CD14-positive monocyte (primary cell): Measurements from ENCODE around the gene FATE1. TPM values are rescaled to one million over a fixed set of nuclear protein-coding genes. Genes with fewer than 3 reads are reported as not detected.

ENCODE experiments used
- DNase-seq, 3 donors: peaks; one replicate each; pipeline ENCODE4 v3.0.0-alpha.2; 2011 to 2022
- H2AFZ ChIP-seq: 2 replicates; pipeline ENCODE4 v1.6.0; 2012; ENCODE audit warnings: mild to moderate bottlenecking, low read depth, low read length, inconsistent platforms; ENCODE audit not compliant: insufficient read depth, poor library complexity, severe bottlenecking
- H3K27ac ChIP-seq, 2 donors: 1 replicate in 1 of 2; 2 replicates in 1 of 2; pipeline ENCODE4 v1.5.1; 2012 to 2013; ENCODE audit warnings: low read length in 2 of 2, control low read depth in 1 of 2, inconsistent platforms in 1 of 2, low read depth in 1 of 2, mild to moderate bottlenecking in 1 of 2
- H3K27me3 ChIP-seq, 2 donors: one replicate each; pipeline versions ENCODE4 v1.6.0 to v1.6.1; 2011 to 2013; ENCODE audit warnings: low read length in 2 of 2; ENCODE audit not compliant: control insufficient read depth in 2 of 2, insufficient read depth in 2 of 2
- H3K36me3 ChIP-seq, 2 donors: replicated peaks in 1 of 2; 1 replicate in 1 of 2; 2 replicates in 1 of 2; pipeline versions ENCODE4 v1.5.1 to v1.6.1; 2012 to 2013; ENCODE audit warnings: low read length in 2 of 2, control low read depth in 1 of 2, inconsistent platforms in 1 of 2, mild to moderate bottlenecking in 1 of 2; ENCODE audit not compliant: insufficient read depth in 2 of 2, control insufficient read depth in 1 of 2
- H3K4me1 ChIP-seq, 2 donors: 1 replicate in 1 of 2; 2 replicates in 1 of 2; pipeline versions ENCODE4 v1.5.1 to v1.6.1; 2012 to 2013; ENCODE audit warnings: low read length in 2 of 2, control low read depth in 1 of 2, inconsistent platforms in 1 of 2, mild to moderate bottlenecking in 1 of 2, moderate library complexity in 1 of 2; ENCODE audit not compliant: insufficient read depth in 2 of 2, control insufficient read depth in 1 of 2
- H3K4me2 ChIP-seq: replicated peaks from 2 replicates; pipeline ENCODE3; 2012; ENCODE audit warnings: low read length, moderate library complexity, mild to moderate bottlenecking; ENCODE audit not compliant: poor library complexity, severe bottlenecking; ENCODE audit errors: extremely low read depth
- H3K4me3 ChIP-seq, 3 experiments: fragments of 200-600 bp in 1 of 3; sonication (generic) in 1 of 3; replicated peaks in 1 of 3; 1 replicate in 2 of 3; 2 replicates in 1 of 3; pipeline ENCODE4 v1.5.1; 2011 to 2013; ENCODE audit warnings: low read length in 3 of 3, mild to moderate bottlenecking in 3 of 3, control low read depth in 2 of 3, low read depth in 2 of 3, inconsistent platforms in 1 of 3, moderate library complexity in 1 of 3
- H3K79me2 ChIP-seq: 2 replicates; pipeline ENCODE4 v1.6.0; 2012; ENCODE audit warnings: mild to moderate bottlenecking, control low read depth, inconsistent platforms, low read length, moderate library complexity; ENCODE audit not compliant: insufficient read depth
- H3K9ac ChIP-seq: 2 replicates; pipeline ENCODE4 v1.6.0; 2017; ENCODE audit warnings: low read length, mild to moderate bottlenecking; ENCODE audit not compliant: insufficient read depth, poor library complexity, severe bottlenecking
- H3K9me3 ChIP-seq, 2 donors: replicated peaks in 1 of 2; 1 replicate in 1 of 2; 2 replicates in 1 of 2; pipeline versions ENCODE4 v1.5.1 to v1.6.1; 2012 to 2013; ENCODE audit warnings: low read length in 2 of 2, control low read depth in 1 of 2; ENCODE audit not compliant: control insufficient read depth in 1 of 2, insufficient read depth in 1 of 2
- H4K20me1 ChIP-seq: 2 replicates; pipeline ENCODE4 v1.6.0; 2012; ENCODE audit warnings: mild to moderate bottlenecking, low read length, control low read depth, moderate library complexity; ENCODE audit not compliant: insufficient read depth
- H3K27ac Mint-ChIP-seq, 7 donors: one replicate each; pipeline ENCODE4 v1.8.0; 2020; ENCODE audit warnings: mild to moderate bottlenecking in 7 of 7, mixed read lengths in 7 of 7, moderate library complexity in 6 of 7, inconsistent platforms in 2 of 7
- H3K27me3 Mint-ChIP-seq, 3 donors: one replicate each; pipeline ENCODE4 v1.8.0; 2021 to 2022; ENCODE audit warnings: low read depth in 3 of 3, mild to moderate bottlenecking in 3 of 3, mixed read lengths in 3 of 3, moderate library complexity in 3 of 3, inconsistent platforms in 1 of 3
- H3K36me3 Mint-ChIP-seq, 2 donors: one replicate each; pipeline ENCODE4 v1.8.0; 2020; ENCODE audit warnings: mixed read lengths in 2 of 2, inconsistent platforms in 1 of 2, mild to moderate bottlenecking in 1 of 2
- H3K4me1 Mint-ChIP-seq: one replicate; pipeline ENCODE4 v1.8.0; 2020; ENCODE audit warnings: mild to moderate bottlenecking, mixed read lengths
- H3K4me3 Mint-ChIP-seq, 2 donors: one replicate each; pipeline ENCODE4 v1.8.0; 2020; ENCODE audit warnings: mild to moderate bottlenecking in 2 of 2, mixed read lengths in 2 of 2, moderate library complexity in 1 of 2
- H3K9me3 Mint-ChIP-seq, 7 donors: one replicate each; pipeline ENCODE4 v1.8.0; 2020 to 2022; ENCODE audit warnings: mixed read lengths in 7 of 7, mild to moderate bottlenecking in 6 of 7, moderate library complexity in 6 of 7, inconsistent platforms in 2 of 7
- CTCF ChIP-seq: fragments of 200-600 bp; IDR thresholded peaks from one replicate; pipeline ENCODE4 v1.8.0; 2022; ENCODE audit warnings: antibody characterized with exemption, mild to moderate bottlenecking
- WGBS: methylation state at CpG from one replicate; pipeline ENCODE4 v1.1.5; 2013; ENCODE audit warnings: missing lambda C conversion rate; ENCODE audit not compliant: insufficient coverage; 5-methylcytosine and 5-hydroxymethylcytosine counted together
- intact Hi-C, 2 donors: fragments of 100-400 bp; cut with micrococcal nuclease; formaldehyde crosslinking; loops; one replicate each; pipeline versions ENCODE4 v1.15.0 to v1.15.1; 2023
- polyA plus RNA-seq, 3 donors: library from polyadenylated mRNA; depleted of rRNA in 1 of 3; unstranded in 2 of 3; stranded (reverse) in 1 of 3; fragments of 300-500 nt in 2 of 3; fragments of >200 nt in 1 of 3; fragmentation: Illumina TruSeq in 2 of 3; gene quantifications; 1 replicate in 2 of 3; 2 replicates in 1 of 3; pipeline ENCODE4 v1.2.3, GENCODE V29; 2012 to 2021

Gene FATE1
- polyA plus RNA-seq, 3 donors = not detected

DNA sequence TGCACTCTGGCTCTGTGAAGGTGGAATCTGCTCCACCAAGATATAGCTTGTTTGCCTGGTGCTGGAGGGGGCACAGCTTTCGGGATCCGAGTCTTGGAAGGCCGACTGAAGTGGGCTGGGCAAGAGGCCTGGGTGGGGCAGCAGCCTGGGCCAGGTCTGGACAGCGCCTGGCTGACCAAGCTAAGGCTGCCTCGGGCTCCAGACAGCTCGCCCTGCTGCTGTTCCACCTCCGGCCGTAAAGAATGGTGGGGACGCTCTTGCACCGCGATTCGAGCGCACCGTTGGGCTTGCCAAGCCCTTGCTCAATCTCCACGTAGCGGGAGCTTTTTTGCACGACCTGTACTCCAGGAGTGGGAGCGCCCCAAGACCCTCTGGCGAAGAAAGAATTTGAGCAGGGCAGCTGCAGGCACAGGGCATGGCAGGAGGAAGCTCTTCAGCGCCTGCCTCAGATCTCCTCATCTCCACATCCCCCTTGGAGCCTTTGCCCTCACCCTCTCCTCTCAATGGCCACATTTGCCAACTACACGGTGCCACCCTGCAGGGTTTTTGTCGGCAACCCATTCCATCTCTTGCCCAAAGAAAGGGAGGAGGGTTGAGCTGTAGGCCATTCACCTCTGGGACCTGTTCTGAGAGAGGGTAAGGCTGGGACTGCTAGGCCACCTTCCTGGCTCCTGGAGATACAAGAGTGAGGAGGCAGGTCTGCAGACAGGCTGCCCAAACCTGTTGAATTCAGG is 37.6 kb downstream of the FATE1 start:
- no peak overlapping the region for H3K4me3 Mint-ChIP-seq
- H3K27me3 Mint-ChIP-seq = peaks cover 3 to 18% (median 9%) of the 10 kb centered on the region in 3 donors
- Histone ChIP-seq H3K36me3 (no peaks in the 10 kb centered on the region), H3K4me3 (no peak overlapping the region), H4K20me1 (no peaks in the 10 kb centered on the region), H3K4me2 (no peak overlapping the region), H2AFZ (no peak overlapping the region), H3K4me1 (no peaks in the 10 kb centered on the region), H3K27ac (no peak overlapping the region), H3K27me3 (no peaks in the 10 kb centered on the region), H3K79me2 (no peaks in the 10 kb centered on the region), H3K9me3 (no peaks in the 10 kb centered on the region), H3K9ac (no peak overlapping the region)
- 0% methylated on average over 5 of the region's 22 CpGs for WGBS
- no peak for TF ChIP-seq CTCF
- DNase-seq = no peak
- H3K27ac Mint-ChIP-seq = no peak overlapping the region
- no peaks in the 10 kb centered on the region for H3K4me1 Mint-ChIP-seq
- peaks cover 0 to 1% (median 0%) of the 10 kb centered on the region in 7 donors for H3K9me3 Mint-ChIP-seq
- intact Hi-C loops = no loop called here
- no peaks in the 10 kb centered on the region for H3K36me3 Mint-ChIP-seq

DNA sequence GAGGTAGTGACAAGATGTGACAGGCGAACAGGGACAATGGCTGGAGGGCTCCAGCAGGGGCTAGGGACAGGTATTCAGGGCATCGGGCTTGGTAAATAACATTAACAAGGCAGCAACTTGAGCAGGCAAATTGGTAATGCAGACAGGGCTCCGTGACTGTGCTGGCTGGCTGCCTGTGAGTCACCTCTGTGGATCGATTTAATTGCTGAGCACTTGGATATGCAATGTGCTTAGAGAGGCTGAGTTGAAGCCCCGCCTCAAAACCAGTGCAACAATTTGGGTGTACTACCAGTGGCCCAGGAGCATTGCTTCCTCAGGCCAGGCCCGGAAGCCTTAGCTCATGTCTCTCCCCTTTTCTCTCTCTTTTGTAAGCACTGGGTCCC is 38.2 kb downstream of the FATE1 start:
- Mint-ChIP-seq H3K9me3 (peaks cover 0 to 1% (median 0%) of the 10 kb centered on the region in 7 donors), H3K27ac (no peak overlapping the region), H3K4me1 (no peaks in the 10 kb centered on the region), H3K27me3 (peaks cover 3 to 17% (median 9%) of the 10 kb centered on the region in 3 donors), H3K4me3 (no peak overlapping the region), H3K36me3 (no peaks in the 10 kb centered on the region)
- WGBS = 84% methylated on average over 3 of the region's 6 CpGs
- no peaks in the 10 kb centered on the region for H4K20me1 ChIP-seq
- H3K9ac ChIP-seq = no peak overlapping the region
- H3K79me2 ChIP-seq = no peaks in the 10 kb centered on the region
- H3K4me1 ChIP-seq = no peaks in the 10 kb centered on the region
- H3K4me2 ChIP-seq = no peak overlapping the region
- H3K9me3 ChIP-seq = no peaks in the 10 kb centered on the region
- H3K27me3 ChIP-seq = no peaks in the 10 kb centered on the region
- intact Hi-C loops = no loop called here
- H3K36me3 ChIP-seq = no peaks in the 10 kb centered on the region
- no peak for TF ChIP-seq CTCF
- H3K4me3 ChIP-seq = no peak overlapping the region
- H2AFZ ChIP-seq = no peak overlapping the region
- H3K27ac ChIP-seq = no peak overlapping the region
- no peak for DNase-seq
